Activated T-helper 17 cell treated with anti-CD3 and anti-CD28 coated beads, Interleukin-2, amount 50 U/mL, for 72 hours (primary cell): ENCODE data around the gene CALD1. TPM values are rescaled to one million over a fixed set of nuclear protein-coding genes. Genes with fewer than 3 reads are reported as not detected.
"Not testable (repeated sequence)": the region's sequence is repeated elsewhere in the genome, so short reads cannot be mapped to it uniquely, and the experiment has no call there.

Experiments used
- ATAC-seq: fragments of 150-1000 bp; cut with Tn5 transposase; replicated peaks from 2 replicates; pipeline ENCODE4 v1.10.0; 2021; ENCODE audit warnings: mild to moderate bottlenecking, moderate library complexity
- H3K27ac Mint-ChIP-seq: one replicate; pipeline ENCODE4 v1.8.0; 2022; ENCODE audit warnings: mixed read lengths
- H3K27me3 Mint-ChIP-seq: one replicate; pipeline ENCODE4 v1.8.0; 2022; ENCODE audit warnings: mixed read lengths
- H3K36me3 Mint-ChIP-seq: one replicate; pipeline ENCODE4 v1.8.0; 2022; ENCODE audit warnings: low read depth, mild to moderate bottlenecking, mixed read lengths
- H3K4me1 Mint-ChIP-seq: one replicate; pipeline ENCODE4 v1.8.0; 2022; ENCODE audit warnings: mixed read lengths
- H3K4me3 Mint-ChIP-seq: one replicate; pipeline ENCODE4 v1.8.0; 2022; ENCODE audit warnings: mild to moderate bottlenecking, mixed read lengths
- H3K9me3 Mint-ChIP-seq: one replicate; pipeline ENCODE4 v1.8.0; 2022; ENCODE audit warnings: mixed read lengths
- total RNA-seq, 2 donors: library from RNA; stranded (reverse); gene quantifications; one replicate each; pipeline ENCODE4 v1.2.3, GENCODE V29; 2022

Gene CALD1
- total RNA-seq, 2 donors from 2014 or later = 4.0 to 27.2 TPM

DNA sequence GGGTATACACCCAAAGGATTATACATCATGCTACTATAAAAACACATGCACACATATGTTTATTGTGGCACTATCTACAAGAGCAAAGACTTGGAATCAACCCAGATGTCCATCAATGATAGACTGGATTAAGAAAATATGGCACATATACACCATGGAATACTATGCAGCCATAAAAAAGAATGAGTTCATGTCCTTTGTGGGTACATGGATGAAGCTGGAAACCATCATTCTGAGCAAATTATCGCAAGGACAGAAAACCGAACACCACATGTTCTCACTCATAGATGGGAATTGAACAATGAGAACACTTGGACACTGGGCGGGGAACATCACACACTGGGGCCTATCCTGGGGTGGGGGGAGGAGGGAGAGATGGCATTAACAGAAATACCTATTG, 202.2 kb downstream of the CALD1 start:
- H3K9me3 Mint-ChIP-seq, H3K4me1 Mint-ChIP-seq, H3K4me3 Mint-ChIP-seq, H3K27me3 Mint-ChIP-seq, H3K27ac Mint-ChIP-seq, ATAC-seq, H3K36me3 Mint-ChIP-seq: not testable (repeated sequence)

DNA sequence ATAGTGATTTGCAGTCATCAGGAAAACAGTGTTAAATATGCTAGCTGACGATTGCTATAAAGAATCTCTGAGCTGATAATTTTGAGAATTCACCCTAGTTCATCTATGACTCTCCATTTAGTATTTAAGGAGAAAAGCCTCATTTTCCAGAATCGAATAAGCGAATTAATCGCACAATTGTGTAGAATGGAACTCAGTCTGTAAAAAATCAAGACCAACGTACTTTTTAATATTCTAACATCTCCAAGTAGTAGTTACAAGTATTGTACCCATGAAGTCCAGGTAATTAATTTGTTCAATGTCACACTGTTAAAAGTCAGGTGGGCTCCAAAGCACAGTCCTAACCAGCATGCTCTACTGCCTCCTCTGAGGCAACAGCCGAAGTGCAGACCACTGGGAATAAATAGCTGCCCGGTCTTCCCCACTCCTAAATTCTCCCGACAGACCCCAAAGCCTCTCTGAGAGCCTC, 206.5 kb downstream of the CALD1 start:
- Mint-ChIP-seq H3K4me3 (peak overlapping the region; percentile 96), H3K36me3 (peaks cover 17% of the 10 kb centered on the region), H3K9me3 (no peaks in the 10 kb centered on the region), H3K27ac (peak overlapping the region; percentile 99), H3K27me3 (no peaks in the 10 kb centered on the region), H3K4me1 (peaks cover 12% of the 10 kb centered on the region)
- ATAC-seq = peak; percentile 60

DNA sequence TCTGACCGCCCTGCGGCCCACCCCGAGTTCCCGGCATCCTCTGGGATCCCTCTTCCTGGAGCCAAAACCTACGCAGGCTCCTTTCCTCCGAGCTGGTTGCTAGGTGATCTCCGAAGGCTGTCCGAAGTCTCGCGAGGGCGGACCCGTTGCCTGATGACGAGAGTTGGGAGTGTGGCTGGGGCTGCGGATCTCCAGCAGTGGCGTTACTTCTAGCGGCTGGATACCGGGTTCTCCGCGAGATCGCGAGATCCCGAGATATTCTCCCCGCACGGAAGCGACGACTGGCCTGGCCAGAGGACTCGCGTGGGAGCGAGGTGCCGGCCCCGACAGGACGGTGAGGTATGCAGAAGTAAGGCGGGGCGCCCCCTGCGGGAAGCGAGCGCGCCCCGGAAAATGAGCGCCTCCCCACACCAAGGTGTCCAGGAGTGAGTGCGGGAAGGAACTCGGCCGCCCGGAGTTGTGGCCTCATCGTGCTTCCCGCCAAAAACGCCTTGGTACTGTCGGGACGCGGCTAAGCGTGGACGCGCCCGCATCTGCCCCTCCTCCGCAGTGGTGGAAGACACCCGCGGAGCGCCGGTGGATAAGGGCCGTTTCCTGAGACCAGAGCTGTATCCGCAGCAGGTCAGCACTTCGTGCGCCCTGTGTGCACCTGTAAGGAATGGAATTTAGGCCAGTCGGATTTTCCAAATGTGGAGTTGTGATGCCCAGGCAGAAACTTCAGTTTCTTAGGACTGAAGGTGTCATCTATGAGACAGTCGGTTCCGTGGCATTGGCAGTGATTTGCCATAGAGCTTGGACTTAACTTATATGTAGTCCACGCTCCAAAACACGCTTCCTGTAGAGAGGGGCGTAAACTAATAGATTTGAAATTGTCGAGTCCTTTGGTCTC, 207.2 kb downstream of the CALD1 start, which contains the start of gene AGBL3:
AGBL3 (plus strand) TSS at position 146 of the 889 bp plus-strand sequence. CDS start 1,426 bp downstream, outside the sequence.
- Mint-ChIP-seq H3K27ac (peak within 1 kb of the TSS; percentile 99), H3K4me3 (peak within 1 kb of the TSS; percentile 96), H3K9me3 (no peaks in the 10 kb centered on the region), H3K36me3 (peaks cover 17% of the 10 kb centered on the region), H3K4me1 (peaks cover 19% of the 10 kb centered on the region), H3K27me3 (no peaks in the 10 kb centered on the region)
- ATAC-seq = peak; percentile 96

DNA sequence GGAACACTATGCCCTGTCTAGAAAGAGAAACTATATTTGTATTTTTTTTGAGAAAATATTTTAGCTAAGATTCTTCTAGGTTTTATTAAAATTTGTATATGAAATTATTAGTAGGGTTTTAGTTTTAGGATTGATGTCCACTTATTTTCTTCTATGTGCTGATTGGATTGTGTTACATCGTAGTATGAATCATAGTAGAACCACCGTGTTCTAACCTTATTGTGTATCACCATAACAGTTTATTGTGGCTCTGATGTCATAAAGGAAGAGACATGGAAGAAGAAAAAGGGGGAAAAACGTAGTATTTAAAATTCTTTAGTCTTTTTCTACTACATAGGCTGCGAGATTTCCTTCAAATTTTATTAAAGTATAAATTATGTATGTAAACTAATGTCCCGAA, 208.7 kb downstream of the CALD1 start:
- H3K4me1 Mint-ChIP-seq = peaks cover 25% of the 10 kb centered on the region
- peaks cover 17% of the 10 kb centered on the region for H3K36me3 Mint-ChIP-seq
- H3K9me3 Mint-ChIP-seq = no peaks in the 10 kb centered on the region
- no peak for ATAC-seq
- peak overlapping the region; percentile 96 for H3K4me3 Mint-ChIP-seq
- no peaks in the 10 kb centered on the region for H3K27me3 Mint-ChIP-seq
- H3K27ac Mint-ChIP-seq = no peak overlapping the region

DNA sequence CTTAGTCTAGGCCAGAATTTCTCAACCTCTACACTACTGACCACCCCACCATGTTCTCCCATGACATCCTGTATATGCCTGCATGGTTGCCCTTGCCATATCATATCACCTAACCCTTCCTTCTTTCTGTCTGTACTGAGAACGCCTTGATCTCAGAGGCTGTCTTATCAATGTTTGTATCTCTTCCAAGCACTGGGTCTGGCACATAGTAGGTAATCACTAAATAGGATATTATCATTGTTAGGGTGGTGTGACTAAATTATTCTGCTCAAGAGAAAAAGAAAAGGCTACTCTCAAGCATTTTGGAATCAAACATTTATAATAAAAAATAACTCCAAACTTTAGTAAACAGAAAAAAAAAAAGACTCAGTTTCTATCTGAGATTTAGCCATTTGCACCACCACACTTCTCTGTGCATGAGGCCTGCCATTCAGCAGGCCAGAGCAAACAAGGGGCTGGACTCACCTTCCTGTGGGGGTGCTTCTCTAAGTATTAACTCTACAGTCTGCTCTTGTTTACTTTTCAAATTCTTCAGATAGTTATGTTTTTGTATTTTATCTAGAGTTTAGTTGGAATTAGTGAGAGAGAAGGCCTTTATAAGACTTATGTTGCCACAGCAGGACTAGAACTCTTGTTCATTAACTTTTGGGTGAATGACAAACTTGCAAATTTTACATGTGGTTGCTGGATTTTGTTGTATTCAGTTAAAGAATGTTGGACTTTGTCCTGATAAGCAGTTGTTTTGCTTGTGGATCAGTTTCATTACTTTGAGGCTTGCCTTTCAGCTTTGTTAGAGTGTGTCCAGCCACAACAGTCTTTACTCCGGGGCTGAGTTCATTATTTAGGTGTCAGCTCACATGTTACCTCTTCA, 212.3 kb downstream of the CALD1 start:
- peaks cover 38% of the 10 kb centered on the region for H3K36me3 Mint-ChIP-seq
- ATAC-seq = no peak
- peaks cover 31% of the 10 kb centered on the region for H3K4me1 Mint-ChIP-seq
- H3K27ac Mint-ChIP-seq = peak overlapping the region; percentile 24
- no peak overlapping the region for H3K4me3 Mint-ChIP-seq
- H3K27me3 Mint-ChIP-seq = no peaks in the 10 kb centered on the region
- H3K9me3 Mint-ChIP-seq = no peaks in the 10 kb centered on the region

DNA sequence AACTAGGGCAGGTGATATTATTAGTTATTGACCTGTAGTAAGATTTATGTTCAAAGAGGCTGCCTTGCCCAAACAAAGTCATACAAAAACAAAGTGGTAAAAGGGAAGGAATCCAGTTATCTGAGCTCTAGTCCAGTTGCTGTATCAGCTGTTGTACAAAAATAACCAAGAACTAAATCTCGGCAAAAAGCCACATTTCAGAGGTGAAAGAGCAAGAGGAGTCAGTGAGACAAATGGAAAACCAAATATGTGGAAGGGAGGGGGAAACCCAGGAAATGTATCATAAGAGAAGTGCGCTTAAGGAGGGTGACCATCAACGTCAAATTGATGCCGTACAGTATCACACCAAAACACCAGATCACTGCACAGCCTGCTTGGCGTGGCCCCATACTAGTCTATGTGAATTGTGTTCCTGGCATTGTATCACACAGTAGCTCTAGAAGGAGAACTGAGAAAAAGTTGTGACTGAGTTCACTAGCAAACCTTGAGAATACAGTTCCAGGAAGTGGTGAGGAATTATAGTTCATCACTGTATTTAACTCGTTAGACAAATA, 213.3 kb downstream of the CALD1 start:
- Mint-ChIP-seq H3K4me1 (peaks cover 31% of the 10 kb centered on the region), H3K4me3 (peak overlapping the region; percentile 19), H3K9me3 (no peaks in the 10 kb centered on the region), H3K36me3 (peaks cover 38% of the 10 kb centered on the region), H3K27ac (peak overlapping the region; percentile 8), H3K27me3 (no peaks in the 10 kb centered on the region)
- ATAC-seq = peak; percentile 95

DNA sequence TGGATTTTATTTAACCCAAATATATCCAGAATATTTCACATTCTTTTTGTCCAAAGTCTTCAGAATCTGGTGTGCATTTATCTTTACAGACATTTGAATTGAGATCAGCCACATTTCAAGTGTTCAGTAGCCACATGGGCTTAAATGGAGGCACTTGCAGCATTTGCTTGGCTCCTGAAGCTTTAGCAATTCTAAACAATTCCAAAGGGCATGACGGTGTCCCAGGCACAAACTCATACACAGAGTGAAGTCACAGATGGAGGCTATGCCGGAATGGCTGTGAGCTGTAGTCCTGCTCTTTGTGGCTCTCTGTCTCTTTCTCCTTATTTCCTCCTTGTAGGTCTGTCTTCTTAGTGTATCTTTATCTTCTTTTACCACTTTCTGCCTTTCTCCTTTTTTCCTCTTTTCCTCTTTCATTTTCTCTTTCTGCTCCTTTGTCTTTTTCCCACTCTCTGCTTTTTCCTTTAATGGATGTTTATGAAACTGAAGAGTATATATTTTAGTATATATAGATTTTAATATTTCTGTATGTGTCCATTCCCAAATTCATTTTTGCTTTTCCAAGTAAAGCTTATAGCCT, 214.5 kb downstream of the CALD1 start:
- Mint-ChIP-seq H3K4me1 (peaks cover 31% of the 10 kb centered on the region), H3K9me3 (no peaks in the 10 kb centered on the region), H3K27ac (peak overlapping the region; percentile 19), H3K36me3 (peaks cover 38% of the 10 kb centered on the region), H3K27me3 (no peaks in the 10 kb centered on the region), H3K4me3 (no peak overlapping the region)
- ATAC-seq = no peak

DNA sequence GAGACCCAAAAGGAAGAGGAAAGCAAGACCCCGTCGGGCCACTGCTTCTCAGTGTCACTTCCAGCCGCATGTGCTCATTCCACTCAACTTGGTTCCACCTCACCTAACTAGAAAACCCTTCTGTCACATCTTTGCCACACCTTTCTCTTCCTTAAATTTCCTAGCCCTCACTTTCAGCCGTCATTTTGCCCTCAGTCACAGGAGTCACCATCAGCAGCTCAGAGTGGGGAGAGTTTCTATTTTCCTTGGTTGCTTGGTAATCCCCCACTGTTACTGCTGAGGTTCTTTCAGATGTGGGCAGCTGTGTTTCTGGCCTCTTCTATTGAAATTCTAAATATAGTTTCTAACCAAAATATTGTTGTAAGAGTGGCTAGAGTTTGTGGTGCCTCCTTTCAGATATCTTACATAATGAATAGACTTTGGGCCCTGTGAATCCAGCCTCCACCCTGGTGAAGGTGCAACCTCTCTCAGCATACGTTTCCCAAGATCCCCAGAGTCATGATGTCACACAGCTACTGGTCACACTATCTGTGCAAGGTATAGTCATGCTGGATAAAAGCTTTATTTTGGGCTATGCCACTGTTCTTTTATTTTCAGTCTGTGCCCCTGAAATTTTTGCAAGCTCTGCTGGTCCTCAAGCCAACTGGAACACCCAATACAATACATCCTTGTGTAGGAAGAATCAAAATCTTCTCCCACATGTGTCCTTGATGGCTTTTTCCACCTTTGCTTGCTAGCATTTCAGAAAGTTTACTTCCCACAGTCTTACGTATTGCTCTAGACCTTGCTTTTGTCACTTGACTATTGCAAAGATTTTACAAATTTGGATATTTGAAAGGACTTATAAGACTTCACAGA, 216.0 kb downstream of the CALD1 start:
- Mint-ChIP-seq H3K27ac (peak overlapping the region; percentile 69), H3K4me3 (no peak overlapping the region), H3K4me1 (peaks cover 23% of the 10 kb centered on the region)

DNA sequence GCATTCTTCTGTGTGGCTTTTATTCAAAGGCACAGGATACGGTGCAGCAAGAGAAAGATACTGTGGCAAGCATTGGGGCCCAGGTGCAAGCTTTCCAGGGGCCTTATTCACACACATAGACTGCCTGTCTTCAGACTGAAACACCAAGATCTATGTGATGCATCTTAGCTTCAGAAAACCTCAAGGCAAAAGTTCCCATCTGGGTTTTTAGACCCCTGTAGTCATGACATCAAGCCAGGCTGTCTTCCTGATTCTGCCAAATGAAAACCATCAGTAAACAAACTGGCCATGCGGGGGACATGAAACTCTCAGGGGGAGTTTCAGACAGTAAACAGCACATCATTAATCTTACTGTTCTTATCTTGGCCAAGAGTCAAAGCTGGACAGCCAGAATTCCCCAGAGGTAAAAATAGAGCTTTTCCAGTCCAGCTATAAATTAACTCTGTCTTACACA, 216.7 kb downstream of the CALD1 start:
- Mint-ChIP-seq H3K27ac (no peak overlapping the region), H3K27me3 (no peaks in the 10 kb centered on the region), H3K9me3 (no peaks in the 10 kb centered on the region), H3K36me3 (peaks cover 25% of the 10 kb centered on the region), H3K4me1 (peaks cover 17% of the 10 kb centered on the region), H3K4me3 (no peak overlapping the region)
- no peak for ATAC-seq

More for the DNA sequence above, 216.0 kb downstream of the CALD1 start:
- H3K9me3 Mint-ChIP-seq = no peaks in the 10 kb centered on the region
- H3K36me3 Mint-ChIP-seq = peaks cover 29% of the 10 kb centered on the region
- ATAC-seq = no peak
- H3K27me3 Mint-ChIP-seq = no peaks in the 10 kb centered on the region

DNA sequence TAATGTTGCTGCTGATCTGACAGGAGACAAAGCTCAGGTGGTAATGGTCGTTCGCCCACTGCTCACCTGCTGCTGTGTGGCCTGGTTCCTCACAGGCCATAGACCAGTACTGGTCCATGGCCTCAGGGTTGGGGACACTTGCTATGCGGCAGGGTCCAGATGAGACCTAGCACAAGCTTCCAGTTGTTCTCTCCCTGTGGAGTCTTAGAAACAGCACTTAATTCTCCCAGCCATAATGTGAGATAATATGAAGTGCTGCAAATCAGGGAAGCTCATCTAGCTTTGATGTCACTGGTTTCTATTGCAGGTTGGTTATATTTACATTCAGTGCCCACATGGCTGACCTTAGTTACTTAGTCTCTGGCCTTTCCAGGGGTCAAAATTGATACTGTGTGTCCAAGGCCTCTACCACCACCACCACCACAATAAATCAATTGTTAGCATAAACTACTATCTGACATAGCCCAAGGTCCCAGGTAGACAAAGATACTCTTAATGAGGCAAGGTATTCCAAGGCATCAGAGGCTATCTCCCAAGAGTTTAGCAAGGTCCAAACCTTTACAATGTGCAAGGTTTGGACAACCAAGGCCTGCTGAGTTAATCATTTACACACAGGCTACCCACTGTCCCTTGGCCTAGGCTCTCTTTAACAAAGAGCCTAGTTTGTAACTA, 217.9 kb downstream of the CALD1 start:
- H3K27me3 Mint-ChIP-seq = no peaks in the 10 kb centered on the region
- H3K27ac Mint-ChIP-seq = no peak overlapping the region
- no peaks in the 10 kb centered on the region for H3K9me3 Mint-ChIP-seq
- ATAC-seq = no peak
- peaks cover 11% of the 10 kb centered on the region for H3K4me1 Mint-ChIP-seq
- peaks cover 25% of the 10 kb centered on the region for H3K36me3 Mint-ChIP-seq
- H3K4me3 Mint-ChIP-seq = no peak overlapping the region

DNA sequence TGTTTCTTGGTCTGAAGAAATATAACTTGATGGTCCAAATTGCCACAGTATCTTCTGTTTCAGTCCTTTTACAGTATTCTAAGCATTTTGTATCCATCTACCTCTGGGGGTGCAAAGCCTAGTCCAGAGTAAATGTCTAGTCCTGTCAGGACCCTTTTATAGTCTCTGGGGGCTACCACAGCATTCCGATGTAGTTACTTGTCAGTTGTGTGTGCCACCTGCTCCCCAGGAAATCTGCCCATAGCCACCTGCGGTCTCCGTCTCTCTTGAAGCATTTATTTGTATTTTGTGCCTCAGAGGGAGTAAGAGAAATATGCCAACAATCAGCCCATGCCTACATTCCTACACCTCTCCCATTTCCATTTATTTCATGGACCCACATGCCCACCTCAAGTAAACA, 219.7 kb downstream of the CALD1 start:
- Mint-ChIP-seq H3K9me3 (no peaks in the 10 kb centered on the region), H3K4me1 (peaks cover 6% of the 10 kb centered on the region), H3K27me3 (no peaks in the 10 kb centered on the region), H3K36me3 (peaks cover 16% of the 10 kb centered on the region), H3K4me3 (no peak overlapping the region), H3K27ac (no peak overlapping the region)
- ATAC-seq = no peak

DNA sequence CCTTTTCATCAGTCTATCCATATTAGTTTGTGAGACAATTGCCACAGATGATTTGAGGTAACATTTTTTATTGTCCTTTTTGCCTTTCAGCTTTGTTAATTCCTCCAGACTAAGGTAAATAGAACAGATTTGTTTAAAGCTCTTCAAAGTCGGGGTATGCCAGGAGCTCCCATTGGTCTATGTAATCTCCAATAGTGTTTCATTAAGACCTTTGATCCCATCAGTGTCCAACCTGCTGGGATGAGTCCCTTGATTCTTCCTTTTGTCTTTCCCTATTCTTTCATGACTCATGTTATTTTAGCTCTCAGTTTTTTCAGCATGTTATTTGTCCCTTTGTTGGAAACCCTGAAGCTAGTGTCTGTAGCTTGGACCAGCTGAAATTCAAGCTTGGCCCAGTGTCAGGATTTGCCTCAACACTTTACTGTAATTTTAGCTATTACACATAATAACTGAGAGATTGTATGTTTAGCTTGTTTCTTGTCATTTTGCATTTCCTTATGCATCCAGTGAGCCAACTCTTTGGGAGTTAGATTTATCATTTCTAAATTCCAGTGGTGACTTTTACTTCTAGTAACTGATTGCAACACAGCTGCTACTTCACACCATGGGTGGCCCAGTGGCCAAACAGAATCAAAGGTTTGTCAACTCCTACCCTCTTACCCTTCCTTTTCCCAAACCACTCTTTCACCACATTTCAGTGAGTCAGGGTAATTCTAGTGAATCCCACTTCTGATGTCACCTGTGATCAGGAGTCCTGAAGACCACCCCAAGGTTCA, 222.1 kb downstream of the CALD1 start:
- H3K4me1 Mint-ChIP-seq = no peaks in the 10 kb centered on the region
- no peak for ATAC-seq
- H3K36me3 Mint-ChIP-seq = no peaks in the 10 kb centered on the region
- H3K27me3 Mint-ChIP-seq = no peaks in the 10 kb centered on the region
- peaks cover 1% of the 10 kb centered on the region for H3K9me3 Mint-ChIP-seq
- no peak overlapping the region for H3K4me3 Mint-ChIP-seq
- no peak overlapping the region for H3K27ac Mint-ChIP-seq
